TTC549 (cell line): Measurements from ENCODE around the gene CDX2.

Experiments used
- FAIRE-seq: peaks from 2 replicates; lab custom pipeline; 2012; peaks lifted over from hg19 to GRCh38; lab: Jason Lieb, UNC

The CDX2 gene

DNA sequence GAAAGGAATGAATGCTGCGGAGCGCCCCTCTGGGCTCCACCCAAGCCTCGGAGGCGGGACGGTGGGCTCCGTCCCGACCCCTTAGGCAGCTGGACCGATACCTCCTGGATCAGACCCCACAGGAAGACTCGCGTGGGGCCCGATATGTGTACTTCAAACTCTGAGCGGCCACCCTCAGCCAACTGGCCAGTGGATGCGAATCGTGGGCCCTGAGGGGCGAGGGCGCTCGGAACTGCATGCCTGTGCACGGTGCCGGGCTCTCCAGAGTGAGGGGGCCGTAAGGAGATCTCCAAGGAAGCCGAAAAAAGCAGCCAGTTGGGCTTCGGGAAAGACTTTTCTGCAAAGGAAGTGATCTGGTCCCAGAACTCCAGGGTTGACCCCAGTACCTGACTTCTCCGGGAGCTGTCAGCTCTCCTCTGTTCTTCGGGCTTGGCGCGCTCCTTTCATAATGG lies 40.7 kb downstream of the CDX2 start:
- no peak for FAIRE-seq

DNA sequence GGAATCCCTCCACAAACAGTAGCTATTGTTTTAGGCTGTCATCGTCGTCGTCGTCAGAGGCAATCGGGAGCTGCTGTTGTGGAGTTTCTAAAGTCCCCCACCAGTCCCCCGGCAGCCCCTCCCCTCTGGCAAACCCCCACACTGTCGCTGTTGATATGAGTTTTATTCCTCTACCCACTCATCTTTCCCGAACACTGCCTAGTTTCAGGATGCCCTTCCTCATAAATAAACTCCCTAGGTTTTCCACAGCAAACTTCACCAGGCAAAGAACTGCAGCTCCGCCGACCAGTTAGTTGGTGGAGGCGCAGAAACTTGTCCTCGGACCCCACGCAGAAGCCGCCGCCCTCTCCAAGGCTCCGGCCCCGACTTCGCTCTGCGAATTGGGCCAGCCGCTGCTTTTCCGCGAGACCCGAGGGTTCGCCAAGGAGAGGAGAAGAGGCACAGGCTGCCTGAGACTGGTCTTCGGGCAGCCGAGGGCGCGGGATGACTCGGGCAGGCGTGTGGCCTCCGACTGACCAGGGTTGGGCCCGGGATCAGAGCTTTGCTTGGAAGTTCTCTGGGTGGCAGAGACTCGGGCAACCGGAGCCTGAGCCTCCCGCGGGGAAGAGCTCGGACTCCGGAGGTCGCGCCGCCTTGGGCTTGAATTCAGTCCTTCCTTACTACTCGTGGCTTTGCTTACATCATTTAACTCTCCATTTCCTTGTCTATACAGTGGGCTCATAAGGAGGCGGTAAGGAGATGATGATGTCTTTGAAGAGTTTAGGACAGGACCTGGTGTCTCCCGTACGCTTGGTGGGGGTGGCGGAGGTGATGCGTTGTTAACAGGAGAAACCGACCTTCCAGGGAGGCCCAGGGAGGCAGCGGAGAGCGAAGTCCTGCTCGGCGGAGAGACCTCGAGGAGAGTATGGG lies 41.4 kb downstream of the CDX2 start:
- FAIRE-seq, result no peak

GRCh38 chr13:27926644-27927434 lies 42.3 kb downstream of the CDX2 start:
- no peak for FAIRE-seq

DNA sequence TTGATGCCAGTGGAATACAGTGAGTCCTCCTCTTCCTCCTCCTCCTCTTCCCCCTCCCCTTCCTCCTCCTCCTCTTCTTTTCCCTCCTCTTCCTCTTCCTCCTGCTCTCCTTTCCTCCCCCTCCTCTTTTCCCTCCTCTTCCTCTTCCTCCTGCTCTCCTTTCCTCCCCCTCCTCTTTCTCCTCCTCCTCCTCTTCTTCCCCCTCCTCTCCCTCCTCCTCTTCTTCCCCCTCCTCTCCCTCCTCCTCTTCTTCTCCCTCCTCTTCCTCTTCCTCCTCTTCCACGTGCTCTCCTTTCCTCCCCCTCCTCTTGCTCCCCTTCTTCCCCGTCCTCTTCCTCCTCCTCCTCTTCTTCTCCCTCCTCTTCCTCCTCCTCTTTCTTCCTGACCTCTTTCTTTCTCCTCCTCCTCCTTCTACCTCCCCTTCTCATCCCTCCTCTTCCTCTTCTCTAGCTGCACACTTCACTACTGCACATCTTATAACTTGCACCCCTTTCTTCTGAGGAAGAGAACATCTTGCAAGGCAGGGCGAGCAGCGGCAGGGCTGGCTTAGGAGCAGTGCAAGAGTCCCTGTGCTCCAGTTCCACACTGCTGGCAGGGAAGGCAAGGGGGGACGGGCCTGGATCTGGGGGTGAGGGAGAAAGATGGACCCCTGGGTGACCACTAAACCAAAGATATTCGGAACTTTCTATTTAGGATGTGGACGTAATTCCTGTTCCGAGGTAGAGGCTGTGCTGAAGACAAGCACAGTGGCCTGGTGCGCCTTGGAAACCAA lies 43.7 kb downstream of the CDX2 start:
- FAIRE-seq, result no peak

DNA sequence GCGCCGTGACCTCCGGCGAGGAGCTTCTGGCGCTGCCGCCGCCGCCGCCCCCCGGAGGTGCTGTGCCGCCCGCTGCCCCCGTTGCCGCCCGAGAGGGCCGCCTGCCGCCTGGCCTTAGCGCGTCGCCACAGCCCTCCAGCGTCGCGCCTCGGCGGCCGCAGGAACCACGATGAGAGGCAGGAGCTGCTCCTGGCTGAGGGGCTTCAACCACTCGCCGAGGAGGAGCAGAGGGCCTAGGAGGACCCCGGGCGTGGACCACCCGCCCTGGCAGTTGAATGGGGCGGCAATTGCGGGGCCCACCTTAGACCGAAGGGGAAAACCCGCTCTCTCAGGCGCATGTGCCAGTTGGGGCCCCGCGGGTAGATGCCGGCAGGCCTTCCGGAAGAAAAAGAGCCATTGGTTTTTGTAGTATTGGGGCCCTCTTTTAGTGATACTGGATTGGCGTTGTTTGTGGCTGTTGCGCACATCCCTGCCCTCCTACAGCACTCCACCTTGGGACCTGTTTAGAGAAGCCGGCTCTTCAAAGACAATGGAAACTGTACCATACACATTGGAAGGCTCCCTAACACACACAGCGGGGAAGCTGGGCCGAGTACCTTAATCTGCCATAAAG lies 44.5 kb downstream of the CDX2 start:
- no peak for FAIRE-seq

DNA sequence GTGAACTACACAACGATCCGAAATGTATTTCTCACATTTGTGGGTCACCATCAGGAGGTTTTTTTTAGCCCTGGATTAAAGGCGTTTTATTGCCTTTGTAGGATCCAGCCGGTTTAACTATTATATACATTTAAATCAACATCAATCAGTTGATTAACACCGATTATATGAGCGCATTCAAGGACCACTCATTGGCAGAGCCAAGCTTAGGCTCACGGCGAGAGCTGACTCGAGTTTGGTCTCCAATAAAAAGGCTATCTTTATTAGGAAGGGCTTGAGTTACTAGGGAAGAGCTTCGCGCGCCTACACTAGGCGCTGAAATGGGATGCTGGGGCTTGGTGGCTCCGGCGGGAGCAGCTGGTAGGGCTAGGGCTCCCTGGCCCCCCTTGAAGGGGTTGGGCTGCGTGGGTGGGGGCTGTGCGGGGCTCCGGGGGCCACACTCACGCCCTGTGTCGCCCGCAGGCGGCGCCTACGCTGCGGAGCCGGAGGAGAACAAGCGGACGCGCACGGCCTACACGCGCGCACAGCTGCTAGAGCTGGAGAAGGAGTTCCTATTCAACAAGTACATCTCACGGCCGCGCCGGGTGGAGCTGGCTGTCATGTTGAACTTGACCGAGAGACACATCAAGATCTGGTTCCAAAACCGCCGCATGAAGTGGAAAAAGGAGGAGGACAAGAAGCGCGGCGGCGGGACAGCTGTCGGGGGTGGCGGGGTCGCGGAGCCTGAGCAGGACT lies 45.2 kb downstream of the CDX2 start:
- FAIRE-seq, result no peak

GRCh38 chr13:27922883-27923612 lies 46.1 kb downstream of the CDX2 start:
- no peak for FAIRE-seq

GRCh38 chr13:27921961-27922882 lies 46.9 kb downstream of the CDX2 start:
- no peak for FAIRE-seq

GRCh38 chr13:27921421-27921960 lies 47.6 kb downstream of the CDX2 start:
- FAIRE-seq, result no peak

GRCh38 chr13:27920677-27921420 lies 48.3 kb downstream of the CDX2 start:
- no peak for FAIRE-seq

DNA sequence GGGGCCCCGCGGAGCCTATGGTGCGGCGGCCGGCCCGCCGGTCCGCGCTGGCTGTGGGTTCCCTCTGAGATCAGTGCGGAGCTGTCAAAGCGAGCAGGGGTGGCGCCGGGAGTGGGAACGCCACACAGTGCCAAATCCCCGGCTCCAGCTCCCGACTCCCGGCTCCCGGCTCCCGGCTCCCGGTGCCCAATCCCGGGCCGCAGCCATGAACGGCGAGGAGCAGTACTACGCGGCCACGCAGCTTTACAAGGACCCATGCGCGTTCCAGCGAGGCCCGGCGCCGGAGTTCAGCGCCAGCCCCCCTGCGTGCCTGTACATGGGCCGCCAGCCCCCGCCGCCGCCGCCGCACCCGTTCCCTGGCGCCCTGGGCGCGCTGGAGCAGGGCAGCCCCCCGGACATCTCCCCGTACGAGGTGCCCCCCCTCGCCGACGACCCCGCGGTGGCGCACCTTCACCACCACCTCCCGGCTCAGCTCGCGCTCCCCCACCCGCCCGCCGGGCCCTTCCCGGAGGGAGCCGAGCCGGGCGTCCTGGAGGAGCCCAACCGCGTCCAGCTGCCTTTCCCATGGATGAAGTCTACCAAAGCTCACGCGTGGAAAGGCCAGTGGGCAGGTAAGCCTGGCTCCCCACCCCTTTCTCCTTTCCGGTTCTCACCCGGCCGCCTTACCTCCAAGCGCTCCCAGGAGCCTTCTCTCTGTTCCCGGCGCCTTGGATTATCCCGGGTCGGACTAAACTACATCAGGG lies 49.0 kb downstream of the CDX2 start, which contains the start of gene PDX1:
TSS of gene PDX1 (plus strand) at position 67 of the 743 bp plus-strand sequence. CDS start at position 206, 139 bp downstream.
- no peak for FAIRE-seq

GRCh38 chr13:27919659-27919933 lies 49.5 kb downstream of the CDX2 start:
- no peak for FAIRE-seq

DNA sequence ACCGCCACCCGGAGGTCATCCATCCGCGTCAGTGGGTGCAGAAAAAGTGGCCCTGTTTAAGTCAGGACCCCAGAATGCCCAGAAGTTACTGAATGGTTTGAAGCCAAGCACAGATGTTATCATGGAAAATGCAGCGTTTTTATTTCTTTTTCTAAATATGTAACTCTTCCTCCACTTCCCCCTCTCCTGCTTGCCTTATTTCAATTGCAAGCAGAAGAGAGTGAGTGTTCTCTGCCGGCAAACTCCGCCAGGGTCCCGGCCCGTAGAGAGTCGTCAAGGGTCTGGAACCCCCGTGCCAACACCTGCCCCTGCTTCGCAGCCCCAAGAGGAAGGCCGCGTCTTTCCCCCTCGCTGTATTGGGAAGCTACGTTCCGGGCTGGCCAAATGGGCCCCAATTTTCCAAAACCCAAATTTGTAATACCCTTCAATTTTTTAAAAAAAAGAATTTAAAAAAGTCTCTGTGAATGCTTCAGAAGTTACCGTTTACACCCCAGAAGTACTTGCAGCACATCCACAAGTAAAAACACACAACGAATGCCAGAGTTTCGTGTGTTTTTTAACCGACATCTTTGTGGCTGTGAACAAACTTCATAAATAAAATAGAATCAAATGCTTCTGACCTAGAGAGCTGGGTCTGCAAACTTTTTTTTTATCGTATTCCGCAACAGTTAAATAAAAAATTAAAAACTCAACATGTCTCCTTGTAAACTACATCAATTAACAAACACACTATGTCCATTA lies 50.0 kb downstream of the CDX2 start:
- FAIRE-seq, result no peak

- FAIRE-seq, result no peak
Observed at GRCh38 chr13:27918041-27918917, 50.8 kb downstream of the CDX2 start.

DNA sequence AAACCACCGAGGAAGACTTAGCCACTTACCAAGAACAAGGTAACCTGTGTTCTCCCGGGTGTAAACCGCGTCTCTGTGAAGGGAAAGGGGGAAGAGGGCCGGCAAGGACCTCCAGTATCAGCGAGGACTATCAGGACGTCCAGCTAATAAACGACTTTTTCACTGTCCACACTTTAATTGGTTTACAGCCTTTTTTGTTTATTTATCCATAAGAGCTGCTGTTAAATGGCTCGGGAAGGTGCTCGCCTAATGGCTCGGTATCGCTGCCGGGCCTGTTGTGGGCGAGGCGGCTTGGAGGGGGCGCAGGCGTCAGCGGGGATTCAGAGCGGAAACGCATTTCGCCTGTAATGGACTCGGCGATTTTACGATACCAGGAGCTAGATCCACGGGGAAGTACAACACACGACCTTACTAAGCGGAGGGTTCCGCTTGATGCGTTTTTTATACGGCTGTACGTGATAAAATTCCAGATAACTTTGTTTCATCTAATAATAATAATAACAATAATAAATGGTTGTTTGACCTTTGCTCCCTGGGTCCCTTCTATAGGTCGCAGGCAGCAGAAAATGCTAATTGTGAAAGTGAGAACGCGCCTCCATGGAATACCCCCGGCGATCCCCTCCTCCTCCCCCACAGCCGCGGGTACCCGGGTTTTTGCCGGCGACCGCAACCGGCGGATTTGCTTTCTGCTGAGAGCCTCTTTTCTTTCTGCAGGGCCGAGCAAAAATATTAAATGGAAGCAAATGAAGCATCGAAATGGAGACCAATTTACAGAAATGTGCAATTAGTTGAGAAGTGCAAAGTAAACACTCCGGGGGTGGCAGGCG lies 51.8 kb downstream of the CDX2 start:
- no peak for FAIRE-seq
